AG04450 (cell line): ENCODE results near the gene MICU2. TPM values are rescaled to one million over a fixed set of nuclear protein-coding genes. Genes with fewer than 3 reads are reported as not detected.
"Not testable (repeated sequence)": the region's sequence is repeated elsewhere in the genome, so short reads cannot be mapped to it uniquely, and the experiment has no call there.

ENCODE experiments used
- CTCF ChIA-PET: fragments of 300-600, 350-600 bp; formaldehyde crosslinking; extraction: SDS; loops from one replicate; lab custom pipeline; 2022; ENCODE audit warnings: antibody characterized with exemption, inconsistent platforms; lab: Charles Lee
- POLR2A ChIA-PET: fragments of 350-600 bp; formaldehyde crosslinking; extraction: SDS; loops from one replicate; lab custom pipeline; 2021; ENCODE audit warnings: antibody characterized with exemption, inconsistent platforms; lab: Yijun Ruan, JAX
- DNase-seq: peaks from one replicate; pipeline ENCODE4 v3.0.0-alpha.2; 2011; ENCODE audit warnings: low read depth, low spot score
- H3K27ac ChIP-seq: one replicate; pipeline ENCODE4 v1.5.1; 2012; ENCODE audit warnings: low read depth, low read length, control low read depth
- H3K27me3 ChIP-seq: one replicate; pipeline ENCODE4 v1.6.0; 2012; ENCODE audit warnings: low read length; ENCODE audit not compliant: control insufficient read depth, insufficient read depth
- H3K4me3 ChIP-seq: 2 replicates; pipeline ENCODE4 v1.5.1; 2011; ENCODE audit warnings: mild to moderate bottlenecking, low read depth, low read length, control low read depth
- H3K9me3 ChIP-seq: 2 replicates; pipeline ENCODE4 v1.5.1; 2012; ENCODE audit warnings: low read length; ENCODE audit not compliant: control insufficient read depth, insufficient read depth
- polyA plus RNA-seq: library from polyadenylated mRNA; depleted of rRNA; stranded (reverse); fragments of >200 nt; gene quantifications from 2 replicates; pipeline ENCODE4 v1.2.3, GENCODE V29; 2011
- TF ChIP-seq, protein P1 (sequence below): IDR thresholded peaks from 2 replicates; pipeline ENCODE4 v1.5.1; 2011; ENCODE audit warnings: low read depth, low read length, control low read depth, inconsistent platforms

MICU2 gene
- polyA plus RNA-seq, 1 experiment = 42.1 TPM

DNA sequence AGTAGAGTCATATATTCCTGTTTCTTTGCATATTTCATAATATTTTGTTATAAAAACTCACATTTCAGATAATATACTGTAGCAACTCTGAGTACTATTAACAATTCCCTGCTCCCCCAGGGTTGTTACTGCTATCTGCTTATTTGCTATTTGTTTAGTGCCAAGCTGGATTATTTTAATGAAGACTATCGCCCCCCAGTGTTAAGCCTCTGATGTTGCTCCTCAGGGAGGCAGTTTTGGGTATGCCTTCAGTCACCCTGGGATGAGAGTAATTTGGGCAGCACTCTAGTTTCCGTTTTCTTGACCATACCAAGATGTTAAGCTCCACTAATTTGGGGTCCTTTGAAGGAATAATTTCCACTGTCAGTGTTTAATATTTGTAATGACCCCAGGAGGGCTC is 46.0 kb downstream of the MICU2 start:
- no peak overlapping the region for H3K27ac ChIP-seq
- POLR2A ChIA-PET = interaction anchor here (0.7 kb wide), 1 partner anchor 46 kb away, joined by 3 read pairs; the partner anchor contains the start of gene MICU2
- no peak overlapping the region for H3K4me3 ChIP-seq
- H3K27me3 ChIP-seq = no peaks in the 10 kb centered on the region
- CTCF ChIA-PET = interaction anchor here (0.6 to 1.7 kb wide), 10 partner anchors 8 to 56 kb away, joined by 3 to 6 read pairs (median 4); no protein-coding TSS in a partner anchor
- H3K9me3 ChIP-seq = no peaks in the 10 kb centered on the region
- TF ChIP-seq, protein P1, sequence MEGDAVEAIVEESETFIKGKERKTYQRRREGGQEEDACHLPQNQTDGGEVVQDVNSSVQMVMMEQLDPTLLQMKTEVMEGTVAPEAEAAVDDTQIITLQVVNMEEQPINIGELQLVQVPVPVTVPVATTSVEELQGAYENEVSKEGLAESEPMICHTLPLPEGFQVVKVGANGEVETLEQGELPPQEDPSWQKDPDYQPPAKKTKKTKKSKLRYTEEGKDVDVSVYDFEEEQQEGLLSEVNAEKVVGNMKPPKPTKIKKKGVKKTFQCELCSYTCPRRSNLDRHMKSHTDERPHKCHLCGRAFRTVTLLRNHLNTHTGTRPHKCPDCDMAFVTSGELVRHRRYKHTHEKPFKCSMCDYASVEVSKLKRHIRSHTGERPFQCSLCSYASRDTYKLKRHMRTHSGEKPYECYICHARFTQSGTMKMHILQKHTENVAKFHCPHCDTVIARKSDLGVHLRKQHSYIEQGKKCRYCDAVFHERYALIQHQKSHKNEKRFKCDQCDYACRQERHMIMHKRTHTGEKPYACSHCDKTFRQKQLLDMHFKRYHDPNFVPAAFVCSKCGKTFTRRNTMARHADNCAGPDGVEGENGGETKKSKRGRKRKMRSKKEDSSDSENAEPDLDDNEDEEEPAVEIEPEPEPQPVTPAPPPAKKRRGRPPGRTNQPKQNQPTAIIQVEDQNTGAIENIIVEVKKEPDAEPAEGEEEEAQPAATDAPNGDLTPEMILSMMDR = peak; percentile 41
- no peak for DNase-seq

DNA sequence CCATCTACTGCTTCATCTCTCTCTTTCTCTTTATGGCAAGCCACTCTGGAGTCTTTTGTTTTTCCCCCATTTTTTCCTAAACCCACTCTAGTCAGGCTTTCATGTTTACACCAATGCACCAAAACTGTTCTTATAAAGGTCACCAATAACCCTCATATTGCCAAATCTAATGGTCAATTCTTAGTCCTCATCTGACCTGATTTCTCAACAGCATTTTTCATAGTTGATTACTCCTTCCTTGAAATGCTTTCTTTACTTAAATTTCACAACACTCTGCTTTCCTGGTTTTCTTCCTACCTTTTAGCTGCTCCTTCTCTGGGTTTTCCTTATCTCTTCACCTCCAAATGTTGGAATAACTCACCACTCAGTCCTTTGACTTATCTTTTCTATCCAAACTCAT is 47.9 kb downstream of the MICU2 start:
- TF ChIP-seq, protein P1 = no peak
- POLR2A ChIA-PET = no interaction called here
- CTCF ChIA-PET = no interaction called here

DNA sequence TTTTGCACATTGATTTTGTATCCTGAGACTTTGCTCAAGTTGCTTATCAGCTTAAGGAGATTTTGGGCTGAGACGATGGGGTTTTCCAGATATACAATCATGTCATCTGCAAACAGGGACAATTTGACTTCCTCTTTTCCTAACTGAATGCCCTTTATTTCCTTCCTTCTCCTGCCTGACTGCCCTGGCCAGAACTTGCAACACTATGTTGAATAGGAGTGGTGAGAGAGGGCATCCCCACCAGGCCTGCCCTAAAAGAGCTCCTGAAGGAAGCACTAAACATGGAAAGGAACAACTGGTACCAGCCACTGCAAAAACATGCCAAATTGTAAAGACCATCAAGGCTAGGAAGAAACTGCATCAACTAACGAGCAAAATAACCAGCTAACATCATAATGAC is 50.7 kb downstream of the MICU2 start:
- H3K9me3 ChIP-seq, POLR2A ChIA-PET, DNase-seq, H3K4me3 ChIP-seq, H3K27me3 ChIP-seq, CTCF ChIA-PET, H3K27ac ChIP-seq: not testable (repeated sequence)

More for the DNA sequence above, 47.9 kb downstream of the MICU2 start:
- no peak overlapping the region for H3K4me3 ChIP-seq
- no peak overlapping the region for H3K27ac ChIP-seq
- no peaks in the 10 kb centered on the region for H3K9me3 ChIP-seq
- no peaks in the 10 kb centered on the region for H3K27me3 ChIP-seq
- DNase-seq = no peak

DNA sequence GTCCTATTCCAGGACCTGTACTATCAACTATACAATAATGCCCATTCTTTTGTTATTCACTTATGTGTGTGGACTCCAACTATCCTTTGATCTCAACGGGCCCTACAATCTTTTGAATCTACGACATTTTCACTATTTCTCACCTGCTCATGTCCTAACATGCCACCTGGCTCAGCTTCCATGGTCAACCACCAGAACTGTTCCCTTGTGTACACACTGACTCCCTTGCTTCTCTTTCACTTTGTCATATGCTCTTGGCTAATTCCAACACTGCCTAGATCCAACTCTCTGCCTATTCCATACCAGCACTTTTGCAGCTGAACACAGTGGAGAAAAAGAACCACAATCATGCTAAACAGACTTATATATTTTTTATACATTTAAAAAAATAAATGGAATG is 53.1 kb downstream of the MICU2 start:
- ChIA-PET POLR2A (no interaction called here), CTCF (no interaction called here)

DNA sequence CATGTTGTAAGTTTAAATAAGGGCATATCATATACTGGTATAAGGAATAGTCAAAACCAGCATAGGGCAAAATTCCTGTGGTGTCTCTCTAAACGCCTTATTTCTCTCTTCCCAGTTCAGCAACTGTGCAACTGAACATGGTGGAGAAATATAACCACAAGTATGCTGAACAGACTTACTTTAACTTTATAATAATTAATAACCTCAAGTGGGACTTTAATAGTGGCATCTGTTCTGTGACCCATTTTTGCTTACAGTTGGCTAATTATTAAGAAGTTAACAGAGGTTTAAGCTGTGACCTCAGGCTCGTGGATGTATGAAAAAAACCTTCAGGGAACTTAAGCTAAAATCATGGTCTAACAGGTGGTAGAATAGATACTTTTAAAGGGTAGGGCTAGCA is 54.3 kb downstream of the MICU2 start:
- no peak for DNase-seq
- CTCF ChIA-PET = interaction anchor here (1.6 kb wide), 1 partner anchor 9 kb away, joined by 6 read pairs; no protein-coding TSS in a partner anchor
- Histone ChIP-seq H3K9me3 (no peaks in the 10 kb centered on the region), H3K27me3 (no peaks in the 10 kb centered on the region), H3K27ac (no peak overlapping the region), H3K4me3 (no peak overlapping the region)
- POLR2A ChIA-PET = no interaction called here
- TF ChIP-seq, protein P1 = no peak

More for the DNA sequence above, 53.1 kb downstream of the MICU2 start:
- H3K4me3 ChIP-seq = no peak overlapping the region
- TF ChIP-seq, protein P1 = no peak
- no peak for DNase-seq
- H3K27ac ChIP-seq = no peak overlapping the region
- H3K9me3 ChIP-seq = no peaks in the 10 kb centered on the region
- no peaks in the 10 kb centered on the region for H3K27me3 ChIP-seq
